Panc1 (cell line): ENCODE results near the gene TGFBRAP1. TPM values are rescaled to one million over a fixed set of nuclear protein-coding genes. Genes with fewer than 3 reads are reported as not detected.

Source experiments
- ATAC-seq: fragments of 200-7000 bp; cut with Tn5 transposase; 2 replicates; pipeline ENCODE4 v1.9.1; 2020; ENCODE audit warnings: mild to moderate bottlenecking, moderate library complexity
- BruUV-seq: library from RNA; stranded (reverse); fragments of 400-500 nt; replicated peaks from 2 replicates; lab custom pipeline; 2021; lab: Mats Ljungman, UMichigan
- CTCF ChIA-PET: fragments of 300-600 bp; sonication (Branson Sonifier 250); formaldehyde crosslinking; loops from one replicate; lab custom pipeline; 2022; ENCODE audit warnings: antibody characterized with exemption; lab: Charles Lee
- POLR2A ChIA-PET: fragments of 300-600 bp; sonication (Branson Sonifier 250); formaldehyde crosslinking; loops from one replicate; lab custom pipeline; 2022; ENCODE audit warnings: antibody characterized with exemption; lab: Charles Lee
- DNase-seq: peaks from one replicate; pipeline ENCODE4 v3.0.0-alpha.2; 2010; ENCODE audit warnings: low read depth, low spot score
- H3K27ac ChIP-seq: 2 replicates; pipeline ENCODE4 v1.5.1; 2011; ENCODE audit warnings: mild to moderate bottlenecking, low read length, inconsistent platforms
- H3K27me3 ChIP-seq: fragments of 200-500 bp; sonication (Bioruptor generic); 2 replicates; pipeline ENCODE4 v1.6.0; 2014; ENCODE audit warnings: low read length, inconsistent platforms; ENCODE audit not compliant: control insufficient read depth, insufficient read depth
- H3K36me3 ChIP-seq: fragments of 200-500 bp; sonication (Bioruptor generic); 2 replicates; pipeline ENCODE4 v1.5.1; 2014; ENCODE audit warnings: inconsistent platforms, mild to moderate bottlenecking, low read length, moderate library complexity; ENCODE audit not compliant: control insufficient read depth, insufficient read depth
- H3K4me1 ChIP-seq: 2 replicates; pipeline ENCODE4 v1.5.1; 2011; ENCODE audit warnings: inconsistent platforms, mild to moderate bottlenecking, low read length, moderate library complexity; ENCODE audit not compliant: control insufficient read depth, insufficient read depth
- H3K4me3 ChIP-seq, 2 experiments: 2 replicates each; pipeline ENCODE4 v1.5.1; 2011 to 2012; ENCODE audit warnings: low read depth in 2 of 2, low read length in 2 of 2, mild to moderate bottlenecking in 2 of 2, inconsistent platforms in 1 of 2, moderate library complexity in 1 of 2
- H3K9me3 ChIP-seq: fragments of 200-500 bp; sonication (Bioruptor generic); 2 replicates; pipeline ENCODE4 v1.5.1; 2014; ENCODE audit warnings: low read depth, mild to moderate bottlenecking, inconsistent platforms, low read length, moderate library complexity; ENCODE audit not compliant: control insufficient read depth, insufficient read depth
- CTCF ChIP-seq: fragments of 450-650 bp; IDR thresholded peaks from 2 replicates; pipeline ENCODE4 v1.5.1; 2017; ENCODE audit warnings: mild to moderate bottlenecking
- POLR2AphosphoS5 ChIP-seq: IDR thresholded peaks from 2 replicates; pipeline ENCODE4 v1.6.1; 2012; ENCODE audit warnings: mild to moderate bottlenecking, low read depth, low read length, moderate library complexity
- REST ChIP-seq, 2 experiments: IDR thresholded peaks; 2 replicates each; pipeline ENCODE4 v1.6.1; 2011 to 2012; ENCODE audit warnings: low read depth in 2 of 2, control low read depth in 1 of 2, low read length in 1 of 2, mild to moderate bottlenecking in 1 of 2, moderate library complexity in 1 of 2; ENCODE audit not compliant: insufficient read depth in 1 of 2
- SIN3A ChIP-seq: IDR thresholded peaks from 2 replicates; pipeline ENCODE4 v1.6.1; 2012; ENCODE audit warnings: low read depth, mild to moderate bottlenecking, low read length, moderate library complexity, borderline replicate concordance; ENCODE audit not compliant: insufficient read depth
- TCF7L2 ChIP-seq: IDR thresholded peaks from 2 replicates; pipeline ENCODE4 v1.6.1; 2011; ENCODE audit warnings: mild to moderate bottlenecking, low read depth, low read length, inconsistent platforms
- in situ Hi-C: cut with HindIII; loops from 2 replicates; pipeline ENCODE4 v1.10.0; 2016; ENCODE audit warnings: low sequenced_read_pairs, low pct_unique_long_range_greater_than_20kb
- intact Hi-C: fragments of 100-400 bp; cut with micrococcal nuclease; formaldehyde crosslinking; loops from one replicate; pipeline ENCODE4 v1.10.0; 2022; ENCODE audit not compliant: unreplicated experiment
- total RNA-seq: library from RNA; stranded (reverse); gene quantifications from one replicate; pipeline ENCODE4 v1.2.1, GENCODE V29; 2021; ENCODE audit not compliant: unreplicated experiment

TGFBRAP1 gene
- total RNA-seq, 1 experiment from 2014 or later = 32.7 TPM

GRCh38 chr2:105256431-105257047 is 73.0 kb downstream of the TGFBRAP1 start:
- no peaks in the 10 kb centered on the region for H3K4me1 ChIP-seq
- H3K9me3 ChIP-seq = no peaks in the 10 kb centered on the region
- POLR2A ChIA-PET = no interaction called here
- TF ChIP-seq POLR2AphosphoS5 (no peak), REST (IDR thresholded peaks at IDR 0.05; ENCODE audit: insufficient read depth in 1 of 2, low read depth in 2 of 2, low read length in 1 of 2) (no peak), SIN3A (no peak), CTCF (no peak), TCF7L2 (no peak)
- CTCF ChIA-PET = no interaction called here
- intact Hi-C loops (no loop called here), in situ Hi-C loops (no loop called here)
- no peak overlapping the region for H3K4me3 ChIP-seq
- H3K27me3 ChIP-seq = no peaks in the 10 kb centered on the region
- H3K36me3 ChIP-seq = no peaks in the 10 kb centered on the region
- no TSS peak for BruUV-seq
- DNase-seq (no peak), ATAC-seq (no peak)
- no peak overlapping the region for H3K27ac ChIP-seq

- DNase-seq = no peak
- BruUV-seq = no TSS peak
- Histone ChIP-seq H3K27ac (no peak overlapping the region), H3K9me3 (no peaks in the 10 kb centered on the region), H3K4me3 (no peak overlapping the region), H3K27me3 (no peaks in the 10 kb centered on the region), H3K36me3 (no peaks in the 10 kb centered on the region), H3K4me1 (no peaks in the 10 kb centered on the region)
- in situ Hi-C loops (no loop called here), intact Hi-C loops (no loop called here)
- CTCF ChIA-PET = no interaction called here
- TF ChIP-seq CTCF = no peak
- no peak for TF ChIP-seq SIN3A
- no peak for TF ChIP-seq TCF7L2
- no peak for TF ChIP-seq REST (IDR thresholded peaks at IDR 0.05; ENCODE audit: insufficient read depth in 1 of 2, low read depth in 2 of 2, low read length in 1 of 2)
- TF ChIP-seq POLR2AphosphoS5 = no peak
- ATAC-seq = no peak
- POLR2A ChIA-PET = no interaction called here
These were observed 73.6 kb downstream of the TGFBRAP1 start for GRCh38 chr2:105255979-105256378.
